NCI-H2227 (cell line): Measurements from ENCODE around the gene IL1R1.
"Not testable (repeated sequence)": the region's sequence is repeated elsewhere in the genome, so short reads cannot be mapped to it uniquely, and the experiment has no call there.

ENCODE experiments used
- DNase-seq: peaks from one replicate; lab custom pipeline; 2025; ENCODE audit not compliant: unreplicated experiment; lab: John Stamatoyannopoulos, UW

IL1R1 gene

DNA sequence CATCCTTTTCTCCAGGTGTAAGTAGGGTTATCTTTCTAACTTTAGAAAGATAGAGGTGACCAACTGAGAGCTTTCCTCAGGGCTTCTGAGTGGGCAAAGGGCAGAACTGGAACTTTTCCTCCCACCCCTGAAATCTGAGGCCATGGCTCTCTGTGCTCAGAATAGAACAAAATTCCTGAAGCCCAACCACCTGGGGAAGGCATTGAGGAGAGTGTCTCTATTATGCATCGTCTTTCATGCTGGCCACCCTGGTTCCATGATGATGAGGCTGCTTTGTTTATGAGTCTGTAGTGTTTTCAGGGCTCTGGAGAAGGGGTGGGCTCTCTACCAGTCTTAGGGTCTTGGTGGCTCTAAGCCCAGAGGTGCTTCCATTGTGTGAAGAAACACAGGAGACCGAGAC is 30.7 kb upstream of the IL1R1 start:
- no peak for DNase-seq

DNA sequence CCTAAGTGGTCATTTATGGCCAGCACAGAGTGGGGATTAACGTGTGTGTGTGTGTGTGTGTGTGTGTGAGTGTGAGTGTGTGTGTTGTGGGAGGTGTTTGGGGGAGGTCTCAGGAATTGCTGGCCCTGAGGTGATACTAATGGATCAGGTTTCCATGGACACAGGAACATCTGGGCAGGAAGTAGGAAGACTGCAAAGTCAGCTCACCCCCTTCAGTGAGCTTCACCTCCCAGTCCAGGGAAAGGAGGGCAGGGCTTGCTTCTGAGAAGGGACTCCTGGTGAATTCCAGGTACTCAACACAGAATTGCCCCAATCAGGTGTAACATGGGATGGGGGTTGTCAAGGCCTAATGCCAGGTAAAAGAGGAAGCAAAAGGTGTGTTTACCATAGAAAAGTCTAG is 30.3 kb upstream of the IL1R1 start:
- no peak for DNase-seq

- no peak for DNase-seq
Observed at GRCh38 chr2:102112692-102113665, 29.6 kb upstream of the IL1R1 start.

DNA sequence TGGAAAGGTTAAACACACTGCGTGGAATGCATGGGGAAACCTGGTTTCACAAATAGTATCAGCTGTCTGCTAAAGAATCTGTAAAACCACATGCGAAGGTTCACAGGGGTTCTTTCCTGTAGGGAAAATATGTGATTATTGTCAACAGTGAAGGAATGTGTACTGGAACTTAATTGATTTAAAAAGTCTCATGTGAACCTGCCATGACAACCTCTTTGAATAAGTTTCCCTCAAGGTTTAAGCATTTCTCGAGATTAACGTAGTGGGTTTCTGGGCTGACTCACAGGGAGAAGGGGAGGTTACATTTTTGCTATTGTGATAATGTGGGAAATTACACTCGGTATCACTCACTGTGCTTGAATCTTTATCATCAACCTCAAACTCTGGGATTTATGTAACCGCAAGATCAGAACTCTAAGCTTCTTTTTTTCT is 28.2 kb upstream of the IL1R1 start:
- DNase-seq = no peak

GRCh38 chr2:102114851-102115497 is 27.6 kb upstream of the IL1R1 start:
- no peak for DNase-seq

DNA sequence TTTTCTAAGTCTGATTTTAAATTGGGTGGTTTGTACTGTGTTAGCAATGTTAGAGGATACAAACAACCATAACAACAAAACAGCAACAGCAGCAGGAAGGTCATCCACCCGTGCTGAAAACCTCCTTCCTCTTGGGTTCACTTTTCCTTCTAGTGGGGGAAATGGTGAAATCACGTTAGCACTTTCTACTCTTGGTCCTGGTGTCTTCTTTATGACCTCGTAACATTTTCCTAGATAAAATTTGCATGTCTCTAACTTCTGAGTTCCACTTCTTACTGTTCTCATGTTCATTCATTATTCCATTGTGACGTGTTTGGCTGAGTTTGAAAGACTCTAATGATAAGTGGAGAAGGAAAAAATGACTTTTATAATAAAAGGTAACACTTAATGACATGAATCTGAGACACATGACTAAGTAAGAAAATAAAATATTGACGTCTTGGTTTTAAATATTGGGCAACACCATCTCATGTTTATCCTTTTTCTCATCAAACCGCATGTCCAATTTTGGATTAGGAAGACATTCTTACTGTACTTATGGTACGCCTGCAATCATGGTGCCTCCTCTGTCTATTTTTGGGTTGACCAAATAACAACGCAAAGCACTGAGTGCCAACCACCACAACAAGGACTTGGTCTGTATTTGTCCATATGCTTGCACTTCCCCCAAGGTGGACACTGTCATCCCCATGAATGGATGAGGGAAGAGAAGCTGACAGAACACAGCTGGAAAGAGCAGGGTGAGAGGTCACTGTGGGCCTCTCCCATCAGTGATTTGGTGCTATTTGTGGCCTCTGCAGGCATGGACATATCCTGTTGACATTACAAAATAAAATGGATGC is 25.7 kb upstream of the IL1R1 start:
- DNase-seq = no peak

DNA sequence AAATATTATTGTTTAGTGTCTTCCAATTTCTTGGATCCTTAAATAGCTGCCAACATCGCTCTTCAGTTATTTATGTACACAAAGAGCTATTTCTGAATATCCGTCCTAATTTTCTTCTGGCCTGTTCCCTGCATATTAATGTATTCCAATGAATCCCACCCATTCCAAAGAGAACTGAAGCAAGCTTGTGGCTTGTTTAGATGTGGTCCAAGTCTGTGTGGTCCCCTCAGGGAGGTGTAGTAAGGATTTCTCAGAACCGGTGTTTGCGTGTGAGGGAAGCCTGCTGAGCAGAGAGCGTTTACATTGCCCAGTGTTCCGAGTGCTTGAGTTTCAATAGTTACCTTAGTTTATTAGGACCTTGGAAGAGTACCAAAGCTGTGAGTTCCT is 25.1 kb upstream of the IL1R1 start:
- DNase-seq = no peak

DNA sequence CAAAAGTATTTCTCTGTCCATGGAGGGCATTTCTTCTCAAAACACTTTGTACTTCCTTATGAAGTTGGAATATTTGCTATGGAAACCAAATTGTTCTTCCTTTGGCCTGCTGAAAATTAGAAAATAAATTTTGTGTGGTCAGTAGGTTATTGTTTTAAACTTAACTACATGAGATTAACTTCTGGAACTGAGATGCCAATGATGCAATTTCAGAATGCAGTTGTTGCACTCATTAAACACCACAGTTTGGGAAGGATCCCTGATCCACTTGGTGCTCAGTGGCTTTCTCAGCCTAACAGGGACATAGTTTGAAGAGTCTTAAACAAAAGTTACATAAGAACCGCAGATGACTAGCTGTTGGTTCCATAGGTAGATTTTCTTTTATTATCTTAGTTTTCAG is 23.3 kb upstream of the IL1R1 start:
- DNase-seq = no peak

DNA sequence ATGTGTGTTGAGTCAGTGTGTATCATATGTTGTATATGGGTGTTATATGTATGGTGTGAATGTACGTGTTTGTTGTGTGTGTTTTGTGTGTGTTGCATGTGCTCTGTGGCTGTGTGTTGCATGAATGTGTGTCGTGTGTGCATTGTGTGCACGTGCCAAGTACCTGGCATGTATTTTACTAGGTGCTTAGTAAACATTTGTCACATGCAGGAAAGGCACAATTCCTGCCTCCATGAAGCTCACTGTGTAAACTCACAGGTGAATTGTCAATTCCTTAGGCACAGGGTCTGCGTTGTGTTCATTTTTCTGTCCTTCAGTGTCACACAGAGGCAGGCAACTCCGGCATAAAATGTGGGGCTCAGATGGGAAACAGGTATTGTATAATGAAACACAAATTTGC is 22.3 kb upstream of the IL1R1 start:
- no peak for DNase-seq

- no peak for DNase-seq
Observed at GRCh38 chr2:102120701-102121159, 21.8 kb upstream of the IL1R1 start.

GRCh38 chr2:102122115-102122514 is 20.4 kb upstream of the IL1R1 start:
- DNase-seq = no peak

DNA sequence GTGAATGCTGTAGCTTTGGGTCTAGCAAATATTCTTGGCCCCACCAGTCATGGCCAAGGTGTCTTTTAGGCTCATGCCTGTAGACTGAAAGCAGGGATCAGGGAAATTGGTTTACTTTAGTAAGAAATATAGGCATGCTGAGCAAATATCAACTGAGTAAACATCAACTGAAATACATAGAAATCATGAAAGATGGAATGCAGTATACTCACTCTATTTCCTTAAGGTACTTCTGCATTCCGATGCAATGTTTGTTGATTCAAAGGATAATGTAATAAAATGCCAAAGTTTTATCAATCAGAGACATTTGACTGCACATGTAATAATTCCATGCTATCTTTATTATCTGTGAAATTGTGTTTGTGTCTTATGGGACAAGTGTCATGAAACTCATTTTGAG is 19.6 kb upstream of the IL1R1 start:
- no peak for DNase-seq

- DNase-seq = not testable (repeated sequence)
Observed at GRCh38 chr2:102124421-102124820, 18.1 kb upstream of the IL1R1 start.

DNA sequence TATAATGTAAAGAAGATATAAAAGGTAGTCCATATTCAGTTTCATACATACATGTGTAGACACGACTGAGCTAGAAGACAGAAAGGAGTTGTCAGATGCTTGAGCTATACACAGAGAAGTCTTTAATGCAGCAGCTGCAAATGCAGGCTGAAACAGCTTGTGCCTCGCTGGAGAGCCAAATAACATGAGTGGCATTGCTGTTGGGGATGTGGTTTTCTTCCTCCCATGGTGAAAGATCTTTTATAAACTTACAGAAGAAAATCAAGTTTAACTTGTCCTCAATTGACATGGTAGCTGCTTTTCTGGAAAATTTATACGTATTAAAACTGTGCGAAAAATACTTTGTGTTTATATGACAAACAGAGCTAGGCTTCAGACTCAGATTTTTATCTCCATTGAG is 16.4 kb upstream of the IL1R1 start:
- no peak for DNase-seq

- no peak for DNase-seq
Observed at GRCh38 chr2:102126660-102127059, 15.9 kb upstream of the IL1R1 start.

- DNase-seq = no peak
Observed at GRCh38 chr2:102129082-102129481, 13.5 kb upstream of the IL1R1 start.

DNA sequence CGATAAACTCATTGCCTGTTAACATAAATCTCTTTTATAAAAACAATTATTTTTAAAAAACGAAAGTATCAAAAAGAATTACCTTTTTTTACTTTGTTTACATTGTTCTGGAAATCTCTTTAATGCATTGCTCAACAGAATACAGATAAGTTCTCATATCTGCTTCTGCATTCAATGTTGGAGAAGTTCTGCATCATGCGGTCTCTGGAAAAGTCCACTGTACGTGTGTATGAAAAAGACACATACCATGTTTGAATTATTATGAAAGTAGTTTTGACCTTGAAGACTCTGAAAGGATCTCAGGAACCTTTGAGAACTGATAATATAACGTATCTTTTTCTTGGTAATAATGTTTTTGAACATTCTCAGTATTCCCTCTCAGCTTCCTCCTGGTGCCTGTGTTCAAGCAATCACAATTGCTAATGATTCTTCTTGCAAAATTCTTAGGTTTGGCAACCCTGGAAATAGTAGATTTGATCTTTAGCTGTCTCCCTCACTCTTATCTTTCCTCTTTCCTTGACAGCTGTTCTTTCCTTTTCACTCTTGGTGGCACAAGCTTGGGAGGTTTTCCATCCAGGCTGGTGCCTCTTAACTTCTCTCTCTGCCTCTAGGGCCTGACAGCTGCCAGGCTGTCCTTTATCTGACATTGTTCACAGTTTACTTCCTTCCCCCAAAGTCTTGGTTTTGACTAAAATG is 12.4 kb upstream of the IL1R1 start:
- no peak for DNase-seq

DNA sequence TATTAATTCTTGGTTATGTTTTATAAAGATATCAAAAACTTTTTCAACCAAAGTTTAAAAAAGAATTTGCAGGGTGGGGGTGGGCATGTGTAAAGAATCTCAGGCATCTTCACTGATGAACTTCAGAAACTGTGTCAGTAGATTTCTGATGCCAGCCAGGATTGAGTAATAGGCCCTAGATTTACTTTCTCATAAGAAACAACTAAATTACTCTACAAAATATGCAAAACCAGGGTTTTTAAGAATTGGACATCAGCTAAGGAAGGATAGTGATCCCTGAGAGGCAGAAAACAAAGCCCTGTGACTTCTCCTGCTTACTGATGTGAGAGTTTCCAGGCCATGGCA is 11.9 kb upstream of the IL1R1 start:
- DNase-seq = no peak

DNA sequence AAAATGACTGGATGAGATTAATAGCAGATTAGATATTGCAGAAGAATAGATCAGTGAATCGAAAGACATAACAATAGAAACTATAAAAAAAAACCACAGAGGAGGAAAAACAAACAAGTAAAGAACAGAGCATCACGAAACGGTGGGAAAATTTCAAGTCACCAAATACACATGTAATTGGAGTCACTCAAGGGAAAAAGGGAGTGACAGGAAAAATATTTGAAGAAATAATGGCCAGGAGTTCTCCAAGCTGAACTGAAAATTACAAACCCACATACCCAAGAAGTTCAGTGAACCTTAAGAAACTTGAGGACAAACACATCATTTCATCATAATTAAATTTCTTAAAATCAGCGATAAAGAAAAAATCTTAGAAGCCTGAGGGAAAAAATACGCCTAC is 11.0 kb upstream of the IL1R1 start:
- no peak for DNase-seq

- DNase-seq = no peak
Observed at GRCh38 chr2:102137138-102137537, 5.4 kb upstream of the IL1R1 start.

GRCh38 chr2:102138331-102138730 is 4.2 kb upstream of the IL1R1 start:
- no peak for DNase-seq
